ENCODE results near the gene GATA3. TPM values are rescaled to one million over a fixed set of nuclear protein-coding genes. Genes with fewer than 3 reads are reported as not detected.

The GATA3 gene
- polyA plus RNA-seq, 1 experiment, result not detected

DNA sequence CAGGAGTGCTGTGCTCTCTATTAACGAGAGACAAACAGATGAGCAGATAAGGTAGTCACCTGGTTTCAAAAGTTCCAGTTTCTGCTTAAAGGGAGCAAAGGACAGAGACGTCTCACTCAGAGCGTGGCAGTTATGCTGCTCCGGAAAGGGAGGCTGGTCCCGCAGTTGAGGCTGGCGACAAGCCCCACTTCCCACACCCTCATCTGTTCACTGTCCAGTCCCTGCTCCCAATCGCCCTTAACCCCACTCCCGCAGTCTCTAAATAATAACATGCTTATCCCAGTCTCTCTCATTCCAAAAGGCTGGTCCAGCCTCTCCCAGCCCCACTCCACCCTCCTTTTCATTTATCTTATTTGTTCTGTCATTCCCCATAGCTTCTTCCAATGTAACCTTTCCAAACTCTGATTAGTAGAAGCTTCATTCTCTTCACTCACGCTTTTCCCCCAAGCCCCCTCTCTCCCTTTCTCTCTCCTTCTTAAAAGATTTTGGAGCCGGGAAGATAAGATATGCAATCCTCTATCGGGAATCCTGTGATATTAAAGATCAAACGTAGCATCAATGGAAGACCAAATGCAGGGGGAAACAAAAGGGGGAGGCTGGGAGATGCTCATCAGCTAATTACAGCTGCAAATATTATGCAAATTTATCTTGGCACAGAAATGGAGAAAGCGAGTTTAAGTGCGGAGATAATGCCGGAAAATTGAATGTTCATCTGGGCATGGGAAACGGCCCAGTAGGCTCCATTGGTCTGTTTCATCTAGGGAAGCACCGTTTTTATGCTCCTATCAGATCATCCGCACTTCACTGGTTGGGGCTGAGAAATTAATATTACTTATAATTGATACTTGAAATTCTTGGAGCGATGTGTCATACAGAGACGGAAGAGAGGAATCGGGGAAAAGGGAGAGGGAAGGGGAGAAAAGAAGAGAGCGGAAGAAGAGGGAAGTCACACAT is 16.3 kb upstream of the GATA3 start:
- ChIA-PET POLR2A (no interaction called here), CTCF (no interaction called here)
- Histone ChIP-seq H3K4me3 (ENCODE audit: low read depth, low read length) (no peak overlapping the region), H3K9me3 (ENCODE audit: control insufficient read depth, insufficient read depth, low read length) (peaks cover 13% of the 10 kb centered on the region; the same call in 1 of the 2 replicates), H3K27ac (ENCODE audit: low read depth, low read length) (no peak overlapping the region), H3K27me3 (ENCODE audit: control insufficient read depth, insufficient read depth, low read length) (peaks cover 96% of the 10 kb centered on the region)
- no peak for TF ChIP-seq CTCF (IDR thresholded peaks at IDR 0.05; ENCODE audit: low read depth, low read length)
- DNase-seq (ENCODE audit: low read depth, low spot score), result no peak

DNA sequence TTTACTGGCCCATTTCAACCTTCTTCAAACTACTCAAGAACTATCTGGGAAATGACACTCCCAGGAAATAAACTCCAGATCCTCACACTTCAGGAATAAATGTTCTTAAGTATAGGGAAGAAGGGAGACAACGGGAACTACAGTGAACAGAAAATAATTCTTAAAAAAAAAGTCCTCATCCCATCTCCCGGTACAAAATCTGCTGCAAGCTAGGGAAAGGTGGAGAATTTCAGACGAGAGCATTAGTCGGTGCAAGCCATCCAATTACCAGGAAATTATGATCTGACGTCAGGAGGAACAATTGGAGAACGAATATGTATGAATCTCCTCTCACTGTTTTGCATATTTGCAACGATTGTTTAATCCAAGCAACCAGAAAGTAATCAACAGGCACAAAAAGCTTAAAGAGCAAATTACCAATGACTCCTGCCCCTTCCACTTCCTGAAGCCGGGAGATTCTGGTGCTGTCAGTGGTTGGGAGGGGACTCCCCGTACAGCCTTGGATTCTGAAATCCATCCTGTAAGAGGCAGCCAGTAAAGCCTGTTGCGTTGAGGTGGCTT is 15.1 kb upstream of the GATA3 start:
- no peak for TF ChIP-seq CTCF (IDR thresholded peaks at IDR 0.05; ENCODE audit: low read depth, low read length)

GRCh38 chr10:8040651-8041050 is 13.8 kb upstream of the GATA3 start:
- TF ChIP-seq CTCF (IDR thresholded peaks at IDR 0.05; ENCODE audit: low read depth, low read length), result no peak
- H3K27ac ChIP-seq (ENCODE audit: low read depth, low read length), result no peak overlapping the region
- no peak overlapping the region for H3K4me3 ChIP-seq (ENCODE audit: low read depth, low read length)
- peaks cover 11% of the 10 kb centered on the region; the same call in 1 of the 2 replicates for H3K9me3 ChIP-seq (ENCODE audit: control insufficient read depth, insufficient read depth, low read length)
- POLR2A ChIA-PET, result no interaction called here
- peaks cover 97% of the 10 kb centered on the region for H3K27me3 ChIP-seq (ENCODE audit: control insufficient read depth, insufficient read depth, low read length)
- no peak for DNase-seq (ENCODE audit: low read depth, low spot score)
- CTCF ChIA-PET, result no interaction called here

More for the DNA sequence above, 15.1 kb upstream of the GATA3 start:
- peaks cover 96% of the 10 kb centered on the region for H3K27me3 ChIP-seq (ENCODE audit: control insufficient read depth, insufficient read depth, low read length)
- no peak for DNase-seq (ENCODE audit: low read depth, low spot score)
- POLR2A ChIA-PET, result no interaction called here
- H3K4me3 ChIP-seq (ENCODE audit: low read depth, low read length), result no peak overlapping the region
- no peak overlapping the region for H3K27ac ChIP-seq (ENCODE audit: low read depth, low read length)
- peaks cover 11% of the 10 kb centered on the region; the same call in 1 of the 2 replicates for H3K9me3 ChIP-seq (ENCODE audit: control insufficient read depth, insufficient read depth, low read length)
- CTCF ChIA-PET, result no interaction called here

- H3K9me3 ChIP-seq (ENCODE audit: control insufficient read depth, insufficient read depth, low read length), result peaks cover 8% of the 10 kb centered on the region; the same call in 1 of the 2 replicates
- H3K27me3 ChIP-seq (ENCODE audit: control insufficient read depth, insufficient read depth, low read length), result peaks cover 97% of the 10 kb centered on the region
- no peak overlapping the region for H3K4me3 ChIP-seq (ENCODE audit: low read depth, low read length)
- ChIA-PET CTCF (no interaction called here), POLR2A (no interaction called here)
- no peak for TF ChIP-seq CTCF (IDR thresholded peaks at IDR 0.05; ENCODE audit: low read depth, low read length)
- H3K27ac ChIP-seq (ENCODE audit: low read depth, low read length), result no peak overlapping the region
- no peak for DNase-seq (ENCODE audit: low read depth, low spot score)
Observed at GRCh38 chr10:8041284-8041991, 13.1 kb upstream of the GATA3 start.
